ENCODE results near the gene TEKT4.
"Not testable (repeated sequence)": the region's sequence is repeated elsewhere in the genome, so short reads cannot be mapped to it uniquely, and the experiment has no call there.

The TEKT4 gene

DNA sequence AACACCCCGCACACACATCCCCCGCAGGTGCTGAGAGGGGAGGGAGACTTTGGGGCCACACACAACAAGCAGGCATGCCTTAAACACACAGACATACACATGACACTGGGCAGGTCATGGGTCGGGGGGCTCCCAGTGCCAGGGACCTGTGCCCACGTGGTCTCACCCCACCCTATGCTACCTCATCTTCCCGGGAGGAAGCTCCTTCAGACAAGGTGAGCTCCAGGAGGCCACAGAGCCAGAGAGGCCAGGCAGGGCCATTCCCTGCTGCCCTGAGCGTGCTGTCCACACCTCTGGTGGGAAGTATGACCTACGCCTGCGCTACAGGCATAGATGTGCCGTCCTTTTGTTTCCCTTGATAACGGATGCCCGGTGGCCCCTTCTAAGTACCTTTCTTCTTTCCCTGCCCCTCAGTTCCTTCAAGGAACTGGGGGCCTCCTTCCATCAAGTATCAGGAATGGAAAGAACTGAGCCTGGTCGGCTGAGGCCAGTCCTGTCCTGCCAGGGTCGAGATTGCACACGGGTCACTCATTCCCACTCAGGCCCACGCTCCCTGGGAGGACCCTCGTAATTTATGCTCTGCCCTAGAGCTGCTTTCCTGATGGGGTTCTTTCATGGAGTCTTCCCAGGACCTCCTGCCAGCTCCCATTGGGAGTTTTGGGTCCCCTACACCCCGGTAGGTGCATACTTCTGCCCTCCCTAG, 4.7 kb downstream of the TEKT4 start:
- DNase-seq (ENCODE audit: low read depth), result no peak

DNA sequence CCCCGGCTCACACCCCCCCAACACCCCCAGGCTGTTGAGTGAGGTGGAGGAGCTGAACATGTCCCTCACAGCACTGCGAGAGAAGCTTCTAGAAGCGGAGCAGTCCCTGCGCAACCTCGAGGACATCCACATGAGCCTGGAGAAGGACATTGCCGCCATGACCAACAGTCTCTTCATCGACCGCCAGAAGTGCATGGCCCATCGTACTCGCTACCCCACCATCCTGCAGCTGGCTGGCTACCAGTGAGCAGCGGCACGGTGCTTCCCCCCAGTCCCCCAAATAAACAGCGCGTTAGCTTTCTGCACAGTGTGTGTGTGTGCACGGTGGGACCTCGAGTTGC, 5.3 kb downstream of the TEKT4 start:
- no peak for DNase-seq (ENCODE audit: low read depth)

DNA sequence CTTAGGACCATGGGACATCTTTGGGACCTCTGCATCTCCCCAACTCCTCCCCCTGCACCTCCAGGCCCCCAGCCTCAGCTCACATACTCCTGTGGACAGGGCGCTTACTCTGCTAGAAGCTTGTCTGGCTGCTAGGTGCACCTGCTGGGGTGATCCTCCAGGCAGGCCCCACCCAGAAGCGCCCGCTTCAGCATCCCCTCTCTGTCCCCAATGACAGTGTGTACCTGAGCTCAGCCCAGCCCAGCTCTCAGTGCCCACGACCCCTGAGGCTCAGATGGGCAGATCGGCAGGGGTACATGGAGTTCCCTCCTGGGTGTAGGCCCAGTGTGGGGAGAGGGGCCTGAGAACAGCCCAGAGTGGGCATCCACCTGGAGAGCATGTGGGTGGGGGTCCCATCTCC, 5.9 kb downstream of the TEKT4 start:
- no peak for DNase-seq (ENCODE audit: low read depth)

DNA sequence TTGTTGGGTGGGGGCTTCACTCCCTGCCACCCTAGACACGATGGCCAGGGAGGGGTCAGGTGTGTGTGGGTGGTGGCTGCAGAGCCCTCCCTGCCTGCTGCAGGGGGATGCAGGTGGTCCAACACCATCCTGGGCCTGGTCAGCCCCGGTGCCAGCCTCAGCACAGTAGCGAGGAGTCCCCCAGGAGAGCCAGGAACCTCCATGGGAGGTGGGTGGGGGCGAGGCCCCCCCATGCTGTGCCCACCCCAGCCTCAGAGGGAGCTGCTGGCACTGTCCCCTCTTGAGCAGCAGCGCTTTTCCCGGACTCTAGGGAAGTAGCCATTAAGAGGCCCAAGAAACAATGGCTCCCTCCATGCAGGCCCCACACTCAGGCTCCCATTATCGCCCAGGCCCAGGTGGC, 7.3 kb downstream of the TEKT4 start:
- not testable (repeated sequence) for DNase-seq (ENCODE audit: low read depth)

DNA sequence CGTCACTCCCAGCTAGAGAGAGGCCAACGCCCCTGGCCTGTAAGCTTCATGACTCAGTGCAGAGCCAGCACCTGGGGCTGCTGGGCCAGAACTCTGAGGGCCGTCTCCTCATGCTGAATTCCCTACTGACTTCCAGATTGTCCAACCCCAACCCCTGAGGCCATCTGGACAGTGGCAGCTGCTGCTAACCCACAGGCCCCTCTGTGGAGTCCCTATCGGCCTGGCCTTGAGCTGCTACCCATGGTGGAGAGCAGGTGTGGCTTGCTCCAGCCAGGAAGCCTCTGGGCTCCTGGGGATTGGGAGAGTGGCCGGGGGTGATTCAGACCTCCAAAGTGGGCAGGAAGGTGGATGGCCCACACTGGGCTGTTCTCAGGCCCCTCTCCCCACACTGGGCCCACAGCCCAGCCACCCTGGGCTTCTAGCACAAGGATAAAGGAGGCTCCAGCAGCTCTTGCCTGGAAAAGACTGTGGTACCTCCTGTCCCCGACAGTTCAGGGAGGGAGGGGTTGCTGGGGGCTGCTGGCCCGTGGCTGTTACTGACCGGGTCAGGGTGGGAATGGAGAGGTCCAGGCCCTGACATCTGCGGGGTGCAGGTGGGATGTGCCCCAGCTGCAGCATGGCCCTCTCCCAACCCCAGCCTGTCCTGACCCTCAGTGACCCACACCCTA, 8.2 kb downstream of the TEKT4 start:
- no peak for DNase-seq (ENCODE audit: low read depth)

DNA sequence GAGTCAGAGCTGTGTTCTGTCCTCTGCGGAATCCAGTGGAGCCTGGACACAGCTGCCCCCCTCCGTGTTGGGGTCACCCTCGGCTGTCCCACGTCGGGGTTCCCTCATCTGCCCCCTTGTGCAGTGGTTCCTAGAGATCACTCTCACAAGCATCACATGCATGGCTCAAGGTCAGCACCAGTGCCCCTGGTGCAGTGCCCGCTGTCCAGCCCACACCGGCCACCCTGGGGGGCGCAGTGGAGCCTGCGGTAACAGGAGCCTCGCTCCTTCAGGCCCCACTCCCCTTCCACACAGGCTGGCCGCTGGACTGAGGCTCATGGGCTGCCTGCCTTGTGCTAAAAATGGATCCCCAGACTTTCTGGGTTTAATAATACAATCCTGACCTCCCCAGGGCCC, 8.8 kb downstream of the TEKT4 start:
- DNase-seq (ENCODE audit: low read depth), result no peak

DNA sequence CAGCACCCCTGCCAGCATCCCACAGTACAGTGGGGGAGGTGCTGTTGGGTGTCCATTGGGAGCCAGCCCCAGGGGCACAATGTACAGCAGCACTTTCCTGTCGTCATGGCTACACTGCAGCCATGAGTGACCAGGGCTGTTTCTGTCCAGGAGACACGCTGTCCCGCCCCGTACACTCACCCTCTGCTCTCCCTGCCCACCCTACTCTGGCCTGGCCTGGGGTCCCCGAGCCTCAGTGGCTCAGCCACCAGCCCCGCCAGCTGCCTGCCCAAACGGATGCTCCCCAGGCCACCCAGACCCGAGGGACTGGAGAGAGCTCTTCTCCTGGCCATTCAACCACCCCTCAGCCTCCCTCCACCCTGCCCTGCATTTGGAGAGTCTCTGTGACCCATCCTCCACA, 9.3 kb downstream of the TEKT4 start:
- no peak for DNase-seq (ENCODE audit: low read depth)

DNA sequence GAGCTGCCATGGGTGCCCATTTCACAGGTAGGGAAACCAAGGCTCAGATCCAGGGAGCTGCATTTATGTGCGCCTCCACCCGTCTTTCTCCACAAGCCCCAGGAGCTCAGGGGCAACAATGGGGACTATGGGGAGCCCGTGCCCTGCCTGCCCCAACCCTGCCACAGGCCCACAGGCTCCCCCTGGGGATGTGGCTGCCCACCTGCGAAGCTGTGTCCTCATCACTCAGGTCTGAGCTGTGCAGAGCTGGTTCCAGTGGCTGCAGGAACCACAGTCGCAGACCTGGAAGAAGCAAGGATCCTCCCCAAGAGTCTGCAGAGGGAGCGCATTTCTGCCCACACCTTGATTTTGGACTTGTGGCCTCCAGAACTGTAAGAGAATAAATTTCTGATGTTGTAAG, 9.8 kb downstream of the TEKT4 start:
- DNase-seq (ENCODE audit: low read depth), result no peak

DNA sequence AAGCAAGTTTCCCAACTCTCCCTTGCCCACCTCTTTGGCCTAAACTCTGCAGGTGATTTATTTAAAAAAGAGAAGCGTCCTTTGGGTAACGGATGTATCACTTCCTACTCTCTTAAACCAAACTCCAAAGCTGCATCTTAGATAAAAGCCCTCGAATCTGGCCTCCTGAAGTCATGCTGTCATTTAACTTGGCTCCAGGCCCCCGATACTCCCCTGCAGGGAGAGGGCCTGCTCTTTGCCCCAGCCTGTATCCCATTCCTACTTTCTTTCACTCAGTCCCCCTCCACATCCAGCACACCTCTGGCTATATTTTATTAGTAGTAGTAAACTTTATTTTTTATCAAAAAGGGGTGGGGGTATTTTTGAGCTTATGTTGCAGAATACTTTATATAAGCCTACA, 19.0 kb downstream of the TEKT4 start:
- DNase-seq (ENCODE audit: low read depth), result no peak

DNA sequence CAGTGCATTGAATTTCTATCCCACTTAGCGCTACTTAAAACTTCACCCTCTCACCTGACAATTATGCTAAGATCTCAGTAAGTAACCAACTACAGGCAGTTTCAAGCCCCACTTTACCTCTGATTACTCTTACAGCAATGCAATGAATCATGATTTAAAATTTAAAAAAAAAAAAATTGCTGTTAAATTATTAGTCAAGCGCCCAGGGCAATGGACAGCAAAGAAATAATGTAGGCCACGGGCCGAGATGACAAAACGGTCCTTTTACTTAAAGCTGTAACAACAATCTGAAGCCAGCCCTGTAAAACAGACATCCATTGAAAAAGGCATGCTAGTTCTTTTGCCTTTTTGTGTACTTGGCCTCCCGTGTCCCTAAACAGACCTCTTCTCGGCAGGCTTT, 24.0 kb downstream of the TEKT4 start:
- DNase-seq (ENCODE audit: low read depth), result not testable (repeated sequence)

DNA sequence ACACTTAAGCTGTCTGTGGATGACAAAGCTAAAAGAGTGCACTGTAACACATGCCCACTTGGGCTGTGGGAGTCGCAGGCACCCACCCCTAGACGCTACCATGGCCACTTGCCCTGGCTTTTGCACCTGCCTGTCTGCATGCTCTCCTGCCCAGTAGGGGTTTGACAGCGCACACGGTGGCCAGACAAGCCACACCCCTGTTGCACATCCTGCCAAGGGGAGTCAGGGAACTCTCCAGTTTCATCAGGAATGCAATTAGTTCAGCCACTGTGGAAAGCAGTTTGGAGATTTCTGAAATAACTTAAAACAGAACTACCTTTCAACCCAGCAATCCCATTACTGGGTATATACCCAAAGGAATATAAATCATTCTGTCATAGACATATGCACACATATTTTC, 35.7 kb downstream of the TEKT4 start:
- not testable (repeated sequence) for DNase-seq (ENCODE audit: low read depth)

DNA sequence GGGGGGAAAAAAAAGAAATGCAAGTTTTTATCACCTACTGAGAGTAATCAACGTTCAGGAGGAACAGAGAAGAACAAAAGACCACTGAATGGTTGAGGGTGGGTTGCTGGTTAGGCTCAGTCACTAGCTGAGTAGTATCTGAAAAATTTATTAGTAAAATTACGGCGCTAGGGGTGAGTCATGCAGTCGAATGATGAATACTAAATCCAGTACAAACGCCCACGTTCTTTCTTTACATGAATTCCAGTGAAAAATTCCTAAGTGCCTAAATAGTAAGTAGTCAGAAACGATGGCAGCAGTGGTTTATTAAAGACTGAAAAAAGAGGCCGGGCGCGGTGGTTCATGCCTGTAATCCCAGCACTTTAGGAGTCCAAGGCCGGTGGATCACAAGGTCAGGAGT, 52.0 kb downstream of the TEKT4 start:
- no peak for DNase-seq (ENCODE audit: low read depth)

DNA sequence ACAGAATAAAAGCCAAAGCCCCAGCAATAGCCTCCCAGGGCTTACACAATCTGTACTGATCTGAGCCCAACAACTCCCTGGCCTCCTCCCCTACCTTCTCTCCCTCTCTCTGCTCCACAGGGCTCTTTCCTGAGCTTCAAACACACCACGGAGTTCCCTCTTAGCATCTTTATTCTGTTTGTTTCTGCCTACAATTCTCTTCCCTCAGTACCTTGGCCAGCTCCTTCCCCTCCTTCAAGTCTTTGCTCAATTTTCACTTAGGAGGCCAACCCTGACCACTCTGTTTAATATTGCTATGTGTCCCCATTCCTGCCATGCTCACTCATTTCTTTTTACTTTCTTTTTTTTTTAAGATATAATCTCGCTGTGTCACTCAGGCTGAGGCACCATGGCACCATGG, 53.8 kb downstream of the TEKT4 start:
- DNase-seq (ENCODE audit: low read depth), result not testable (repeated sequence)
